ENCODE data around the gene GLT1D1. TPM values are rescaled to one million over a fixed set of nuclear protein-coding genes. Genes with fewer than 3 reads are reported as not detected.

GLT1D1 gene
- total and polyA plus RNA-seq, 2 donors (not counting 3 experiments of a cell fraction or from before 2014, with no cell fraction given): not detected

DNA sequence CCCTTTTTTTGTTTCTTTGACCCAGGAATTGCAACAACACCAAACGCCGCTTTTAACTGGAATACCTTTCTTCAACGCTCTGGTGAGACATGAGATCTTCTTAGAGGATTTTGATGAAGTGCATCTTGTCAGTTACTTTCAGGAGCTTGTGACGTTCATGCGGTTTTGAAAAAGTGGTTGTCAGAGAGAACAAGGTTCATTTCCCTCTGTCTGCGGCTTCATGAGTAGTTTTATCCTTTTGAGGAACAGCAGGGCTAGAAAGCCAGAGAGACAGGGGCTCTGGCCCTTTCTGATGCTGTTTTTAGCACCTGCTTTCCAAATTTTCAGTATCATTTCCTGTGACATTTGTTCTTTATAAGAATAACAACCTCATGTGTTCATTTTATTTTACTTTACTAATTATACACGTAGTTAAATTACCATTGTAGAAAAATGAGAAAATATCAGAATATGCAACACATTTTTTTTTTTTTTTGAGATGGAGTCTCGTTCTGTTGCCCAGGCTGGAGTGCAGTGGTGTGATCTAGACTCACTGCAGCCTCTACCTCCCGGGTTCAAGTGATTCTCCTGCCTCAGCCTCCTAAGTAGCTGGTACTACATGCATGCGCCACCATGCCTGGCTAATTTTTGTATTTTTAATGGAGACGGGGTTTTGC is 61.8 kb downstream of the GLT1D1 start:
- Histone ChIP-seq H3K36me3 (ENCODE audit: control insufficient read depth in 2 of 2, extremely low read depth in 1 of 2, insufficient read depth in 2 of 2, low read length in 2 of 2) (no peaks in the 10 kb centered on the region), H3K9me3 (replicated peaks; ENCODE audit: control insufficient read depth, insufficient read depth, low read length) (peaks cover 6% of the 10 kb centered on the region), H3K79me2 (ENCODE audit: control insufficient read depth, insufficient read depth, low read length) (no peaks in the 10 kb centered on the region), H4K20me1 (replicated peaks; ENCODE audit: control insufficient read depth, extremely low read depth, insufficient read depth, low read length) (no peaks in the 10 kb centered on the region), H3K27ac (ENCODE audit: insufficient read depth, low read depth, low read length) (no peak overlapping the region), H3K9me1 (replicated peaks; ENCODE audit: control insufficient read depth, extremely low read depth, insufficient read depth, low read length) (no peaks in the 10 kb centered on the region), H3K27me3 (ENCODE audit: control insufficient read depth in 2 of 2, insufficient read depth in 2 of 2, low read length in 2 of 2) (no peaks in the 10 kb centered on the region), H3K4me1 (ENCODE audit: control insufficient read depth, extremely low read depth, insufficient read depth, low read length) (no peaks in the 10 kb centered on the region), H3K9ac (replicated peaks; ENCODE audit: extremely low read depth, insufficient read depth, low read length) (no peak overlapping the region), H3K4me3 (replicated peaks in 1 of 3; ENCODE audit: insufficient read depth in 1 of 3, low read depth in 1 of 3, low read length in 3 of 3) (no peak overlapping the region), H3K4me2 (ENCODE audit: insufficient read depth, low read length) (no peak overlapping the region), H2AFZ (ENCODE audit: low read depth, low read length) (no peak overlapping the region)
- FAIRE-seq (no peak), DNase-seq (ENCODE audit: low read depth, low spot score) (no peak)
- intact Hi-C loops (cut with micrococcal nuclease): no loop called here
- BruUV-seq (replicated peaks): no TSS peak
- POLR2A ChIA-PET: no interaction called here
- dilution Hi-C loops (cut with MboI; ENCODE audit: extremely low pct_ligation_motif_present, low sequenced_read_pairs): no loop called here
- TF ChIP-seq GATA2 (IDR thresholded peaks at IDR 0.05; ENCODE audit: insufficient read depth, insufficient read length, low read depth, low read length) (no peak), FOS (IDR thresholded peaks at IDR 0.05; ENCODE audit: borderline replicate concordance, insufficient read depth, low read length) (no peak), MYC (IDR thresholded peaks at IDR 0.05; ENCODE audit: low read depth, low read length) (no peak), CTCF (IDR thresholded peaks at IDR 0.05; ENCODE audit: extremely low read depth in 1 of 2, insufficient read depth in 1 of 2, low read depth in 1 of 2, low read length in 2 of 2) (no peak), EZH2 (IDR thresholded peaks at IDR 0.05; ENCODE audit: borderline replicate concordance, low read depth, low read length, severe bottlenecking) (no peak)
- TF ChIP-seq, protein P1, sequence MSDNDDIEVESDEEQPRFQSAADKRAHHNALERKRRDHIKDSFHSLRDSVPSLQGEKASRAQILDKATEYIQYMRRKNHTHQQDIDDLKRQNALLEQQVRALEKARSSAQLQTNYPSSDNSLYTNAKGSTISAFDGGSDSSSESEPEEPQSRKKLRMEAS (IDR thresholded peaks at IDR 0.05; ENCODE audit: insufficient read depth, insufficient read length): no peak
- CTCF ChIA-PET: no interaction called here

Data from endothelial cell of umbilical vein (primary cell).